Peyer's patch (tissue), 4 donors: ENCODE data around the gene HSPA12B. TPM values are rescaled to one million over a fixed set of nuclear protein-coding genes. Genes with fewer than 3 reads are reported as not detected.

Experiments
- DNase-seq, 3 donors: peaks; one replicate each; pipeline ENCODE4 v3.0.0-alpha.2; 2017 to 2019
- H3K27ac ChIP-seq, 4 donors: fragments of 200-600 bp; sonication (generic); one replicate each; pipeline ENCODE4 v1.5.1; 2016 to 2019
- H3K27me3 ChIP-seq, 2 donors: fragments of 200-600 bp; sonication (generic); one replicate each; pipeline ENCODE4 v1.5.1; 2019
- H3K36me3 ChIP-seq, 3 donors: fragments of 200-600 bp; sonication (generic); one replicate each; pipeline ENCODE4 v1.5.1; 2016 to 2019
- H3K4me1 ChIP-seq, 4 donors: fragments of 200-600 bp; sonication (generic); one replicate each; pipeline ENCODE4 v1.5.1; 2016 to 2019
- H3K4me3 ChIP-seq, 4 donors: fragments of 200-600 bp; sonication (generic); 1 replicate in 3 of 4; 2 replicates in 1 of 4; pipeline ENCODE4 v1.5.1; 2016 to 2019; ENCODE audit warnings: mild to moderate bottlenecking in 1 of 4
- H3K9me3 ChIP-seq, 4 donors: fragments of 200-600 bp; sonication (generic); one replicate each; pipeline ENCODE4 v1.5.1; 2016 to 2019; ENCODE audit warnings: mild to moderate bottlenecking in 1 of 4
- POLR2A ChIP-seq, 2 donors: fragments of 450-650 bp; IDR thresholded peaks; one replicate each; pipeline ENCODE4 v1.5.1; 2017; ENCODE audit warnings: antibody characterized with exemption in 2 of 2, mild to moderate bottlenecking in 2 of 2, moderate library complexity in 2 of 2
- total RNA-seq, 4 donors: library from RNA; depleted of rRNA; stranded (reverse); fragments of >200 nt; gene quantifications; one replicate each; pipeline ENCODE4 v1.1.0, GENCODE V29; 2016
- TF ChIP-seq, protein P1 (sequence below), 6 experiments: fragments of 450-650 bp in 4 of 6; fragments of 200-600 bp in 2 of 6; sonication (generic) in 1 of 6; IDR thresholded peaks; one replicate each; pipeline ENCODE4 v1.5.1; 2017 to 2019; ENCODE audit warnings: antibody characterized with exemption in 6 of 6, mild to moderate bottlenecking in 3 of 6, moderate library complexity in 1 of 6

The HSPA12B gene
- total RNA-seq, 4 donors from 2014 or later: 1.2 to 4.3 (median 2.3) TPM

DNA sequence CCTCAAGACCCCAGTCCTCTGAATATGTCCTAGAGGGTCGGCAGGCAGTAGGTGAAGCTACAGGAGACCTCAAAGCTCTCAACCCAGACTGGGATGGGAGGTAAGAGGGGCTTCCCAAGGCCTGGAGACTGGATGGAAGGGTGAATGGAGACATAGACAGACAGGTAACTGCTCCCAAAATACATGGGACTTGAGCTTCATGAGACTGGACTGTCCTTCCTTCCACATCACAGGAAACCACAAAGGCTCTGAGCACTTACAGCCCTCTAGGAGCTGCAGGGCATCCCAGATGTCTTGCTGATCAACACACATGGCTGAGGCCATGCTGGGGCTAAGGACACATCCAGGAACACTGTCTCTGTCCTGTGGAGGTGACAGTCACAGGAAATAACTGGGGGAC lies 11.6 kb downstream of the HSPA12B start:
- H3K27me3 ChIP-seq: no peaks in the 10 kb centered on the region
- no peak for DNase-seq
- H3K27ac ChIP-seq: no peak overlapping the region
- H3K36me3 ChIP-seq: no peaks in the 10 kb centered on the region
- no peak overlapping the region for H3K4me3 ChIP-seq
- H3K9me3 ChIP-seq: no peaks in the 10 kb centered on the region
- H3K4me1 ChIP-seq: no peaks in the 10 kb centered on the region
- TF ChIP-seq, protein P1, sequence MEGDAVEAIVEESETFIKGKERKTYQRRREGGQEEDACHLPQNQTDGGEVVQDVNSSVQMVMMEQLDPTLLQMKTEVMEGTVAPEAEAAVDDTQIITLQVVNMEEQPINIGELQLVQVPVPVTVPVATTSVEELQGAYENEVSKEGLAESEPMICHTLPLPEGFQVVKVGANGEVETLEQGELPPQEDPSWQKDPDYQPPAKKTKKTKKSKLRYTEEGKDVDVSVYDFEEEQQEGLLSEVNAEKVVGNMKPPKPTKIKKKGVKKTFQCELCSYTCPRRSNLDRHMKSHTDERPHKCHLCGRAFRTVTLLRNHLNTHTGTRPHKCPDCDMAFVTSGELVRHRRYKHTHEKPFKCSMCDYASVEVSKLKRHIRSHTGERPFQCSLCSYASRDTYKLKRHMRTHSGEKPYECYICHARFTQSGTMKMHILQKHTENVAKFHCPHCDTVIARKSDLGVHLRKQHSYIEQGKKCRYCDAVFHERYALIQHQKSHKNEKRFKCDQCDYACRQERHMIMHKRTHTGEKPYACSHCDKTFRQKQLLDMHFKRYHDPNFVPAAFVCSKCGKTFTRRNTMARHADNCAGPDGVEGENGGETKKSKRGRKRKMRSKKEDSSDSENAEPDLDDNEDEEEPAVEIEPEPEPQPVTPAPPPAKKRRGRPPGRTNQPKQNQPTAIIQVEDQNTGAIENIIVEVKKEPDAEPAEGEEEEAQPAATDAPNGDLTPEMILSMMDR (IDR thresholded peaks at IDR 0.05): no peak
- no peak for TF ChIP-seq POLR2A (IDR thresholded peaks at IDR 0.05)

DNA sequence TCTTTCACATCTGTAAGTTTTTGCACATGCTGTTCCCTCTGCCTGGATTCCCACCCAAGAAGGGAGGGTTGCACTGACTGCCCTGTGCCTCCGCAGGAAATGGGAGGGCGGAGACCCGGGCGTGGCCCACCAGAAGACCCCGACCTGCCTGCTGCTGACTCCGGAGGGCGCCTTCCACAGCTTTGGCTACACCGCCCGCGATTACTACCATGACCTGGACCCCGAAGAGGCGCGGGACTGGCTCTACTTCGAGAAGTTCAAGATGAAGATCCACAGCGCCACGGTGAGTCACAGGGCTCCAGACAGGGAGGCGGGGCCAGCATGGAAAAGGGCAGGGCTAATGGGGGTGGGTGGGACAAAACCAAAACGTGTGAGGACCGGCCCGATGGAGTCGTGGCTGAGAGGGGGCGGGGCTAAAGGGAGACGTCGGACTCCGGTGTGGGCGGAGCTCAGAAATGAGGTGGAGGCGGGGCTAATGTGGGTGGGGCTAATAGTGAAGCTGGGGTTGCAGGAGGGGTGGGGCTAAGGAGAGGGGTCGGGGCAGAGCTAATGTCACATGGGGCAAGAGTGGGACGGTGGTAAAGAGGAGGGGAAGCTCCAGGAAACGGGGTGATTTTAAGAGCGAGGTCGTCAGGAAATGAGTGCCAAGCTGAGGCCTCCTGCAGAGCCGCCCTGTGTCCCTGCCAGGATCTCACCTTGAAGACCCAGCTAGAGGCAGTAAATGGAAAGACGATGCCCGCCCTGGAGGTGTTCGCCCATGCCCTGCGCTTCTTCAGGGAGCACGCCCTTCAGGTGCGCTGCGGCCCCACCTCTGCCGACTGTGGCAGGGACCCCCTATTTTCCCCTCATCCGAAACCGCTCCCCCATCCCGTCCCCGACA lies 12.6 kb downstream of the HSPA12B start:
- peak overlapping the region in 2 of 4 donors; percentile 6 to 32 for H3K4me3 ChIP-seq
- H3K9me3 ChIP-seq: no peaks in the 10 kb centered on the region
- peak; percentile 63 to 87 (median 75) for DNase-seq
- TF ChIP-seq POLR2A (IDR thresholded peaks at IDR 0.05): no peak
- TF ChIP-seq, protein P1 (IDR thresholded peaks at IDR 0.05): no peak
- no peaks in the 10 kb centered on the region for H3K36me3 ChIP-seq
- H3K27me3 ChIP-seq: peaks cover 0 to under 1% of the 10 kb centered on the region in 2 donors
- peaks cover 0 to 7% (median 2%) of the 10 kb centered on the region in 4 donors for H3K4me1 ChIP-seq
- H3K27ac ChIP-seq: no peak overlapping the region

DNA sequence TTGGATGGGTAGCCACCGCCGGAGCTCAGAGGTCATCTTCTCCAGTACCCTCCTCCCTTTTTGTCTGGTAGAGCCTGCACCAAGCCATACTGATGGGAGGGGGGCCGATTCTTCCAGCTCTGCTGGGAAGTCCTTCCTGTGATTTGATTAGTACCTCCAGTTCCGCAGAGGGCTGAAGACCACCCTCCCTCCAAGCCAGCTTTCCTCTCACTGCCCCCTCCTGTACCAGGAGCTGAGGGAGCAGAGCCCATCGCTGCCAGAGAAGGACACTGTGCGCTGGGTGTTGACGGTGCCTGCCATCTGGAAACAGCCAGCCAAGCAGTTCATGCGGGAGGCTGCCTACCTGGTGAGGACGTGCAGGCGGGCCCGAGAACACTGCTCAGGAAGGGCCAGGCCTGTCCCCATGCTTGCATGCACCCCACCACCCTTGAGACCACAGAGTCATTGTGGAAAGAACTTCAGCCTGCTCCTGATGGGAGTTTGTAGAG lies 13.2 kb downstream of the HSPA12B start:
- no peak for DNase-seq
- Histone ChIP-seq H3K4me3 (no peak overlapping the region), H3K4me1 (peaks cover 0 to 11% (median 2%) of the 10 kb centered on the region in 4 donors), H3K36me3 (no peaks in the 10 kb centered on the region), H3K9me3 (no peaks in the 10 kb centered on the region), H3K27me3 (peaks cover 0 to 5% of the 10 kb centered on the region in 2 donors), H3K27ac (no peak overlapping the region)
- TF ChIP-seq POLR2A (IDR thresholded peaks at IDR 0.05): no peak
- TF ChIP-seq, protein P1 (IDR thresholded peaks at IDR 0.05): no peak

DNA sequence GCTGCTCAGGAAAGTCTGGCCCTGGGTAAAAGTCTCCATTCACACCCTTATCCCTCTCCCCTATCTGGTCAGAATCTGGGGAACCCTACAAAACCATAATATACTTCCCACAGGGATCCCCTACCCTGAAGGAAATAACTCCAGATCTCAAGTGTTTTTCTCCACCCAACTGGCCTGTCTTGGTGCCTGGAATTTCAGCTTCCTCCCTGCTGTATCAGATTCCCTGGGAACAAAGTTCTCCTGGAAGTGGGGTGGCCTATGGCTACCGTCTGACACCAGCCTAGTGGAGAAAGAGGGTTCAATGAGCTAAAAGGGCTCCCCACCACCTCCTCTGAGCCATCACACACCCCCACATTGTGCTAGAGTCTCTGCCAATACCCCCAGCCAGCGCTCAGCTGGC lies 15.0 kb downstream of the HSPA12B start:
- no peak for DNase-seq

DNA sequence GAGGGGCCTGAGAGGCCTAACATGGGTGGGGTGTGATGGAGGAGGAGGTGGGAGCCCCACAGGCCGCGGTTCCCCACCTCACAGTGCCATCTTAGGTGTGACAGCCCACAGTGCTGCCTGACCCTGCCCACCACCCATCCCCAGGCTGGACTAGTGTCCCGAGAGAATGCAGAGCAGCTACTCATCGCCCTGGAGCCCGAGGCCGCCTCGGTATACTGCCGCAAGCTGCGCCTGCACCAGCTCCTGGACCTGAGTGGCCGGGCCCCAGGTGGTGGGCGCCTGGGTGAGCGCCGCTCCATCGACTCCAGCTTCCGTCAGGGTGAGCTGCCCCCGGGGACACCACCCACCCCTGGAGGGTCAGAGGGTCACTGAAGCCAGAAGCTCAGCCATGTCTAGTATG lies 15.6 kb downstream of the HSPA12B start:
- Histone ChIP-seq H3K27ac (no peak overlapping the region), H3K36me3 (no peaks in the 10 kb centered on the region), H3K4me1 (peaks cover 0 to 24% (median 2%) of the 10 kb centered on the region in 4 donors), H3K27me3 (peaks cover 0 to 5% of the 10 kb centered on the region in 2 donors), H3K4me3 (no peak overlapping the region), H3K9me3 (no peaks in the 10 kb centered on the region)
- no peak for DNase-seq
- no peak for TF ChIP-seq POLR2A (IDR thresholded peaks at IDR 0.05)
- TF ChIP-seq, protein P1 (IDR thresholded peaks at IDR 0.05): no peak

More for the DNA sequence above, 15.0 kb downstream of the HSPA12B start:
- peaks cover 0 to 24% (median 2%) of the 10 kb centered on the region in 4 donors for H3K4me1 ChIP-seq
- H3K4me3 ChIP-seq: no peak overlapping the region
- no peak overlapping the region for H3K27ac ChIP-seq
- H3K36me3 ChIP-seq: no peaks in the 10 kb centered on the region
- no peak for TF ChIP-seq POLR2A (IDR thresholded peaks at IDR 0.05)
- TF ChIP-seq, protein P1 (IDR thresholded peaks at IDR 0.05): no peak
- H3K27me3 ChIP-seq: peaks cover 0 to 5% of the 10 kb centered on the region in 2 donors
- H3K9me3 ChIP-seq: no peaks in the 10 kb centered on the region
